Cardiac septum (tissue), 1 donor: ENCODE data around the gene SLC25A4. TPM values are rescaled to one million over a fixed set of nuclear protein-coding genes. Genes with fewer than 3 reads are reported as not detected.
"Not testable (repeated sequence)": the region's sequence is repeated elsewhere in the genome, so short reads cannot be mapped to it uniquely, and the experiment has no call there.

Experiments
- DNase-seq: peaks from one replicate; pipeline ENCODE4 v3.0.0-alpha.2; 2020; ENCODE audit warnings: low spot score
- intact Hi-C: fragments of 100-400 bp; cut with DNase I; formaldehyde crosslinking; loops from one replicate; pipeline ENCODE4 v1.14.0; 2022
- total RNA-seq: library from RNA; stranded (reverse); fragmentation: NEBNext Ultra II Directional; extraction: Animal tissue kit (Norgen Biotek cat#: 25700); gene quantifications from one replicate; pipeline ENCODE4 v1.2.1, GENCODE V29; 2021
- donor health status: DM: no; HTN: no; CAD: no.

Gene SLC25A4
- total RNA-seq, 1 donor from 2014 or later, result 1,443 TPM

GRCh38 chr4:185149392-185149791 is 6.3 kb downstream of the SLC25A4 start:
- DNase-seq, result no peak
- intact Hi-C loops, result loop anchor here (5.0 to 10.0 kb wide), 3 partner anchors 33 to 505 kb away; partner anchors contain the start of genes CASP3 and PRIMPOL

GRCh38 chr4:185151296-185151695 is 8.2 kb downstream of the SLC25A4 start:
- no peak for DNase-seq
- intact Hi-C loops, result no loop called here

GRCh38 chr4:185165605-185166063 is 22.6 kb downstream of the SLC25A4 start:
- DNase-seq, result no peak
- intact Hi-C loops, result no loop called here

- intact Hi-C loops, result no loop called here
- no peak for DNase-seq
These were observed 24.2 kb downstream of the SLC25A4 start for GRCh38 chr4:185167234-185167633.

GRCh38 chr4:185171373-185172071 is 28.5 kb downstream of the SLC25A4 start:
- DNase-seq, result no peak
- intact Hi-C loops, result no loop called here

- DNase-seq, result no peak
- intact Hi-C loops, result no loop called here
These were observed 36.4 kb downstream of the SLC25A4 start for GRCh38 chr4:185179488-185179887.

GRCh38 chr4:185182239-185182638 is 39.2 kb downstream of the SLC25A4 start:
- intact Hi-C loops, result loop anchor here (2.0 to 5.0 kb wide), 4 partner anchors 35 to 177 kb away; no protein-coding TSS in a partner anchor
- DNase-seq, result no peak

GRCh38 chr4:185183622-185184281 is 40.7 kb downstream of the SLC25A4 start:
- intact Hi-C loops, result loop anchor here (2.0 to 5.0 kb wide), 4 partner anchors 36 to 179 kb away; no protein-coding TSS in a partner anchor
- DNase-seq, result peak; percentile 78

- no peak for DNase-seq
- intact Hi-C loops, result no loop called here
These were observed 43.7 kb downstream of the SLC25A4 start for GRCh38 chr4:185186769-185187168.

GRCh38 chr4:185189606-185190305 is 46.7 kb downstream of the SLC25A4 start:
- intact Hi-C loops, result no loop called here

GRCh38 chr4:185190306-185190856 is 47.3 kb downstream of the SLC25A4 start:
- intact Hi-C loops, result no loop called here
- no peak for DNase-seq

More at GRCh38 chr4:185189606-185190305, 46.7 kb downstream of the SLC25A4 start:
- no peak for DNase-seq

- no peak for DNase-seq
- intact Hi-C loops, result no loop called here
These were observed 49.0 kb downstream of the SLC25A4 start for GRCh38 chr4:185192059-185192458.

GRCh38 chr4:185194924-185195888 is 52.1 kb downstream of the SLC25A4 start:
- intact Hi-C loops, result no loop called here
- DNase-seq, result no peak

- intact Hi-C loops, result no loop called here
- no peak for DNase-seq
These were observed 53.4 kb downstream of the SLC25A4 start for GRCh38 chr4:185196437-185196836.

- DNase-seq, intact Hi-C loops: not testable (repeated sequence)
These were observed 55.1 kb downstream of the SLC25A4 start for GRCh38 chr4:185198189-185198588.
